Neural cell (in vitro differentiated cells): Measurements from ENCODE around the gene PLA2G2F. TPM values are rescaled to one million over a fixed set of nuclear protein-coding genes. Genes with fewer than 3 reads are reported as not detected.
A peak's percentile ranks its signal among the peaks of the same experiment; 100 is the strongest.

Experiments used
- H2AFZ ChIP-seq: fragments of 200-600, 300-800 bp; sonication (generic), shearing (Covaris generic); 2 replicates; pipeline ENCODE4 v1.6.0; 2014; ENCODE audit warnings: low read depth, mild to moderate bottlenecking, antibody characterized with exemption, low read length, moderate library complexity
- H3F3A ChIP-seq: fragments of 200-600 bp; shearing (Covaris generic); 2 replicates; pipeline ENCODE4 v1.6.1; 2016; ENCODE audit warnings: mild to moderate bottlenecking, moderate library complexity, mixed read lengths, antibody characterized with exemption, low read length; ENCODE audit not compliant: insufficient read depth, poor library complexity, severe bottlenecking
- H3K27ac ChIP-seq: fragments of 200-600, 300-800 bp; sonication (generic), shearing (Covaris generic); 2 replicates; pipeline ENCODE4 v1.5.1; 2014; ENCODE audit warnings: mild to moderate bottlenecking, low read length, moderate library complexity
- H3K27me3 ChIP-seq: fragments of 300-800, 200-600 bp; sonication (generic), shearing (Covaris generic); 2 replicates; pipeline ENCODE4 v1.6.0; 2014; ENCODE audit warnings: mild to moderate bottlenecking, low read depth, low read length, moderate library complexity; ENCODE audit not compliant: insufficient read depth
- H3K36me3 ChIP-seq: fragments of 300-800, 200-600 bp; sonication (generic), shearing (Covaris generic); 2 replicates; pipeline ENCODE4 v1.5.1; 2014; ENCODE audit warnings: mild to moderate bottlenecking, antibody characterized with exemption, low read length, moderate library complexity; ENCODE audit not compliant: insufficient read depth
- H3K4me2 ChIP-seq: fragments of 300-800, 200-600 bp; sonication (generic), shearing (Covaris generic); 2 replicates; pipeline ENCODE4 v1.6.0; 2014; ENCODE audit warnings: mild to moderate bottlenecking, low read length
- H3K4me3 ChIP-seq: fragments of 300-800, 200-600 bp; sonication (generic), shearing (Covaris generic); 2 replicates; pipeline ENCODE4 v1.5.1; 2014; ENCODE audit warnings: mild to moderate bottlenecking, low read length, moderate library complexity
- H3K79me2 ChIP-seq: fragments of 200-600 bp; shearing (Covaris generic); replicated peaks from 2 replicates; pipeline ENCODE4 v1.6.0; 2014; ENCODE audit warnings: mild to moderate bottlenecking, low read length, moderate library complexity; ENCODE audit not compliant: insufficient read depth
- H3K9ac ChIP-seq: fragments of 300-800, 200-600 bp; sonication (generic), shearing (Covaris generic); 2 replicates; pipeline ENCODE4 v1.6.1; 2016; ENCODE audit warnings: mild to moderate bottlenecking, low read length, mixed read lengths
- H3K9me2 ChIP-seq: fragments of 200-600 bp; shearing (Covaris generic); 2 replicates; pipeline ENCODE4 v1.6.1; 2016; ENCODE audit warnings: mild to moderate bottlenecking, low read length, mixed read lengths; ENCODE audit not compliant: insufficient read depth
- H3K9me3 ChIP-seq: fragments of 200-600, 300-800 bp; sonication (generic), shearing (Covaris generic); 2 replicates; pipeline ENCODE4 v1.6.1; 2016; ENCODE audit warnings: mild to moderate bottlenecking, mixed run types, low read length, moderate library complexity, mixed read lengths
- H4K20me1 ChIP-seq: fragments of 200-600 bp; shearing (Covaris generic); 2 replicates; pipeline ENCODE4 v1.6.1; 2016; ENCODE audit warnings: mild to moderate bottlenecking, mixed run types; ENCODE audit not compliant: insufficient read depth
- EP300 ChIP-seq: fragments of 450-650 bp; conservative IDR thresholded peaks from 2 replicates; pipeline ENCODE4 v1.6.1; 2014; ENCODE audit warnings: antibody characterized with exemption, mild to moderate bottlenecking, moderate library complexity; ENCODE audit not compliant: poor library complexity, severe bottlenecking
- EZH2 ChIP-seq: fragments of 200-600, 300-800 bp; shearing (Covaris generic), sonication (generic); IDR thresholded peaks from 2 replicates; pipeline ENCODE4 v1.6.1; 2014; ENCODE audit warnings: antibody characterized with exemption, low read length, borderline replicate concordance, mild to moderate bottlenecking; ENCODE audit not compliant: insufficient read depth, poor library complexity, severe bottlenecking
- MXI1 ChIP-seq: fragments of 450-650 bp; conservative IDR thresholded peaks from 2 replicates; pipeline ENCODE4 v1.6.1; 2014; ENCODE audit warnings: antibody characterized with exemption, mild to moderate bottlenecking; ENCODE audit not compliant: poor library complexity, severe bottlenecking
- POLR2AphosphoS5 ChIP-seq: IDR thresholded peaks from 2 replicates; pipeline ENCODE4 v1.6.1; 2012
- RAD21 ChIP-seq: fragments of 450-650 bp; conservative IDR thresholded peaks from 2 replicates; pipeline ENCODE4 v1.6.1; 2014; ENCODE audit warnings: antibody characterized with exemption, mild to moderate bottlenecking, moderate library complexity
- SMC3 ChIP-seq: fragments of 450-650 bp; conservative IDR thresholded peaks from 2 replicates; pipeline ENCODE4 v1.6.1; 2014; ENCODE audit warnings: antibody characterized with exemption, mild to moderate bottlenecking, moderate library complexity; ENCODE audit not compliant: poor library complexity
- TAF1 ChIP-seq: IDR thresholded peaks from 2 replicates; pipeline ENCODE4 v1.6.1; 2012; ENCODE audit warnings: low read depth
- polyA plus RNA-seq: library from polyadenylated mRNA; depleted of rRNA; stranded (reverse); fragments of >200 nt; gene quantifications from 2 replicates; pipeline ENCODE4 v1.2.3, GENCODE V29; 2014
- TF ChIP-seq, protein P1 (sequence below): fragments of 450-650 bp; IDR thresholded peaks from 2 replicates; pipeline ENCODE4 v1.5.1; 2014; ENCODE audit warnings: antibody characterized with exemption, mild to moderate bottlenecking, moderate library complexity; ENCODE audit not compliant: poor library complexity, severe bottlenecking
- TF ChIP-seq, protein P2 (sequence below): IDR thresholded peaks from 2 replicates; pipeline ENCODE4 v1.6.1; 2012; ENCODE audit warnings: borderline replicate concordance

PLA2G2F gene
- polyA plus RNA-seq, 1 donor from 2014 or later: not detected

- no peak for TF ChIP-seq SMC3
- H3K36me3 ChIP-seq: no peaks in the 10 kb centered on the region
- H4K20me1 ChIP-seq: no peaks in the 10 kb centered on the region
- no peaks in the 10 kb centered on the region for H3K9me3 ChIP-seq
- H3K27me3 ChIP-seq: no peaks in the 10 kb centered on the region
- no peaks in the 10 kb centered on the region for H3F3A ChIP-seq
- H3K4me2 ChIP-seq: no peak overlapping the region
- no peak overlapping the region for H3K27ac ChIP-seq
- H2AFZ ChIP-seq: no peak overlapping the region
- H3K9ac ChIP-seq: peak overlapping the region; percentile 25
- H3K4me3 ChIP-seq: no peak overlapping the region
- H3K9me2 ChIP-seq: no peaks in the 10 kb centered on the region
- no peaks in the 10 kb centered on the region for H3K79me2 ChIP-seq
These were observed 13.9 kb downstream of the PLA2G2F start for GRCh38 chr1:20153000-20153418.

- Histone ChIP-seq H3K27ac (no peak overlapping the region), H3K4me3 (no peak overlapping the region), H3F3A (no peaks in the 10 kb centered on the region), H3K79me2 (no peaks in the 10 kb centered on the region), H3K4me2 (no peak overlapping the region), H3K36me3 (no peaks in the 10 kb centered on the region), H4K20me1 (no peaks in the 10 kb centered on the region), H2AFZ (no peak overlapping the region), H3K9ac (no peak overlapping the region), H3K27me3 (no peaks in the 10 kb centered on the region), H3K9me3 (no peaks in the 10 kb centered on the region), H3K9me2 (no peaks in the 10 kb centered on the region)
- TF ChIP-seq TAF1 (no peak), RAD21 (no peak), EP300 (no peak), MXI1 (no peak), POLR2AphosphoS5 (no peak), EZH2 (no peak), SMC3 (no peak)
- TF ChIP-seq, protein P1, sequence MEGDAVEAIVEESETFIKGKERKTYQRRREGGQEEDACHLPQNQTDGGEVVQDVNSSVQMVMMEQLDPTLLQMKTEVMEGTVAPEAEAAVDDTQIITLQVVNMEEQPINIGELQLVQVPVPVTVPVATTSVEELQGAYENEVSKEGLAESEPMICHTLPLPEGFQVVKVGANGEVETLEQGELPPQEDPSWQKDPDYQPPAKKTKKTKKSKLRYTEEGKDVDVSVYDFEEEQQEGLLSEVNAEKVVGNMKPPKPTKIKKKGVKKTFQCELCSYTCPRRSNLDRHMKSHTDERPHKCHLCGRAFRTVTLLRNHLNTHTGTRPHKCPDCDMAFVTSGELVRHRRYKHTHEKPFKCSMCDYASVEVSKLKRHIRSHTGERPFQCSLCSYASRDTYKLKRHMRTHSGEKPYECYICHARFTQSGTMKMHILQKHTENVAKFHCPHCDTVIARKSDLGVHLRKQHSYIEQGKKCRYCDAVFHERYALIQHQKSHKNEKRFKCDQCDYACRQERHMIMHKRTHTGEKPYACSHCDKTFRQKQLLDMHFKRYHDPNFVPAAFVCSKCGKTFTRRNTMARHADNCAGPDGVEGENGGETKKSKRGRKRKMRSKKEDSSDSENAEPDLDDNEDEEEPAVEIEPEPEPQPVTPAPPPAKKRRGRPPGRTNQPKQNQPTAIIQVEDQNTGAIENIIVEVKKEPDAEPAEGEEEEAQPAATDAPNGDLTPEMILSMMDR: no peak
- TF ChIP-seq, protein P2, sequence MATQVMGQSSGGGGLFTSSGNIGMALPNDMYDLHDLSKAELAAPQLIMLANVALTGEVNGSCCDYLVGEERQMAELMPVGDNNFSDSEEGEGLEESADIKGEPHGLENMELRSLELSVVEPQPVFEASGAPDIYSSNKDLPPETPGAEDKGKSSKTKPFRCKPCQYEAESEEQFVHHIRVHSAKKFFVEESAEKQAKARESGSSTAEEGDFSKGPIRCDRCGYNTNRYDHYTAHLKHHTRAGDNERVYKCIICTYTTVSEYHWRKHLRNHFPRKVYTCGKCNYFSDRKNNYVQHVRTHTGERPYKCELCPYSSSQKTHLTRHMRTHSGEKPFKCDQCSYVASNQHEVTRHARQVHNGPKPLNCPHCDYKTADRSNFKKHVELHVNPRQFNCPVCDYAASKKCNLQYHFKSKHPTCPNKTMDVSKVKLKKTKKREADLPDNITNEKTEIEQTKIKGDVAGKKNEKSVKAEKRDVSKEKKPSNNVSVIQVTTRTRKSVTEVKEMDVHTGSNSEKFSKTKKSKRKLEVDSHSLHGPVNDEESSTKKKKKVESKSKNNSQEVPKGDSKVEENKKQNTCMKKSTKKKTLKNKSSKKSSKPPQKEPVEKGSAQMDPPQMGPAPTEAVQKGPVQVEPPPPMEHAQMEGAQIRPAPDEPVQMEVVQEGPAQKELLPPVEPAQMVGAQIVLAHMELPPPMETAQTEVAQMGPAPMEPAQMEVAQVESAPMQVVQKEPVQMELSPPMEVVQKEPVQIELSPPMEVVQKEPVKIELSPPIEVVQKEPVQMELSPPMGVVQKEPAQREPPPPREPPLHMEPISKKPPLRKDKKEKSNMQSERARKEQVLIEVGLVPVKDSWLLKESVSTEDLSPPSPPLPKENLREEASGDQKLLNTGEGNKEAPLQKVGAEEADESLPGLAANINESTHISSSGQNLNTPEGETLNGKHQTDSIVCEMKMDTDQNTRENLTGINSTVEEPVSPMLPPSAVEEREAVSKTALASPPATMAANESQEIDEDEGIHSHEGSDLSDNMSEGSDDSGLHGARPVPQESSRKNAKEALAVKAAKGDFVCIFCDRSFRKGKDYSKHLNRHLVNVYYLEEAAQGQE: no peak
These were observed 15.2 kb downstream of the PLA2G2F start for GRCh38 chr1:20154301-20154831.
